ENCODE data around the gene NLGN1. TPM values are rescaled to one million over a fixed set of nuclear protein-coding genes. Genes with fewer than 3 reads are reported as not detected.

NLGN1 gene
- total RNA-seq, 3 donors from 2014 or later: 4.4 to 12.3 (median 6.9) TPM

- no peak for DNase-seq (ENCODE audit: low spot score in 2 of 2)
- Histone ChIP-seq H3K4me1 (no peaks in the 10 kb centered on the region), H3K27ac (no peak overlapping the region), H3K9me3 (no peaks in the 10 kb centered on the region), H3K4me3 (no peak overlapping the region), H3K36me3 (no peaks in the 10 kb centered on the region), H3K27me3 (no peaks in the 10 kb centered on the region)
- intact Hi-C loops (cut with DNase I; ENCODE audit: low total_unique reads): no loop called here
- TF ChIP-seq POLR2AphosphoS5 (IDR thresholded peaks at IDR 0.05): no peak
- no peak for TF ChIP-seq POLR2A (IDR thresholded peaks at IDR 0.05)
- no peak for TF ChIP-seq CTCF (IDR thresholded peaks at IDR 0.05)
Measured at GRCh38 chr3:174232658-174233429, 835.3 kb downstream of the NLGN1 start.

- no peaks in the 10 kb centered on the region for H3K4me1 ChIP-seq
- intact Hi-C loops (cut with DNase I; ENCODE audit: low total_unique reads): no loop called here
- H3K27me3 ChIP-seq: no peaks in the 10 kb centered on the region
- TF ChIP-seq POLR2AphosphoS5 (IDR thresholded peaks at IDR 0.05) (no peak), POLR2A (IDR thresholded peaks at IDR 0.05) (no peak), CTCF (IDR thresholded peaks at IDR 0.05) (no peak)
- no peak overlapping the region for H3K4me3 ChIP-seq
- H3K9me3 ChIP-seq: no peaks in the 10 kb centered on the region
- H3K27ac ChIP-seq: no peak overlapping the region
- H3K36me3 ChIP-seq: no peaks in the 10 kb centered on the region
- no peak for DNase-seq (ENCODE audit: low spot score in 2 of 2)
Measured at GRCh38 chr3:174233511-174233910, 836.0 kb downstream of the NLGN1 start.

- Histone ChIP-seq H3K27ac (no peak overlapping the region), H3K4me1 (no peaks in the 10 kb centered on the region), H3K36me3 (no peaks in the 10 kb centered on the region), H3K9me3 (no peaks in the 10 kb centered on the region), H3K4me3 (no peak overlapping the region), H3K27me3 (no peaks in the 10 kb centered on the region)
- TF ChIP-seq POLR2AphosphoS5 (IDR thresholded peaks at IDR 0.05) (no peak), CTCF (IDR thresholded peaks at IDR 0.05) (no peak), POLR2A (IDR thresholded peaks at IDR 0.05) (no peak)
- intact Hi-C loops (cut with DNase I; ENCODE audit: low total_unique reads): no loop called here
- DNase-seq (ENCODE audit: low spot score in 2 of 2): no peak
Measured at GRCh38 chr3:174242311-174243041, 844.9 kb downstream of the NLGN1 start.

GRCh38 chr3:174243171-174243570, 845.6 kb downstream of the NLGN1 start:
- H3K4me3 ChIP-seq: no peak overlapping the region
- H3K27me3 ChIP-seq: no peaks in the 10 kb centered on the region
- H3K27ac ChIP-seq: no peak overlapping the region
- TF ChIP-seq CTCF (IDR thresholded peaks at IDR 0.05) (no peak), POLR2A (IDR thresholded peaks at IDR 0.05) (no peak), POLR2AphosphoS5 (IDR thresholded peaks at IDR 0.05) (no peak)
- no peaks in the 10 kb centered on the region for H3K4me1 ChIP-seq
- DNase-seq (ENCODE audit: low spot score in 2 of 2): no peak
- no peaks in the 10 kb centered on the region for H3K9me3 ChIP-seq
- intact Hi-C loops (cut with DNase I; ENCODE audit: low total_unique reads): no loop called here
- no peaks in the 10 kb centered on the region for H3K36me3 ChIP-seq

- TF ChIP-seq CTCF (IDR thresholded peaks at IDR 0.05) (no peak), POLR2AphosphoS5 (IDR thresholded peaks at IDR 0.05) (no peak), POLR2A (IDR thresholded peaks at IDR 0.05) (no peak)
- H3K4me1 ChIP-seq: no peaks in the 10 kb centered on the region
- DNase-seq (ENCODE audit: low spot score in 2 of 2): no peak
Measured at GRCh38 chr3:174247687-174248152, 850.2 kb downstream of the NLGN1 start.

More at GRCh38 chr3:174247687-174248152, 850.2 kb downstream of the NLGN1 start:
- H3K4me3 ChIP-seq: no peak overlapping the region
- no peaks in the 10 kb centered on the region for H3K36me3 ChIP-seq
- intact Hi-C loops (cut with DNase I; ENCODE audit: low total_unique reads): no loop called here
- no peaks in the 10 kb centered on the region for H3K27me3 ChIP-seq
- no peaks in the 10 kb centered on the region for H3K9me3 ChIP-seq
- H3K27ac ChIP-seq: no peak overlapping the region
